Esophagus squamous epithelium (tissue), 4 donors: ENCODE measurements around the gene ATP2B3.

Experiments used
- POLR2A ChIP-seq, 4 donors: fragments of 450-650 bp; IDR thresholded peaks; one replicate each; pipeline ENCODE4 v1.6.1; 2017; ENCODE audit warnings: antibody characterized with exemption in 4 of 4, mild to moderate bottlenecking in 4 of 4, moderate library complexity in 3 of 4
- TF ChIP-seq, protein P1 (sequence below), 6 experiments: fragments of 450-650 bp in 4 of 6; fragments of 200-600 bp in 2 of 6; sonication (generic) in 2 of 6; IDR thresholded peaks; one replicate each; pipeline ENCODE4 v1.5.1; 2016 to 2019; ENCODE audit warnings: antibody characterized with exemption in 6 of 6, mild to moderate bottlenecking in 4 of 6, moderate library complexity in 4 of 6

DNA sequence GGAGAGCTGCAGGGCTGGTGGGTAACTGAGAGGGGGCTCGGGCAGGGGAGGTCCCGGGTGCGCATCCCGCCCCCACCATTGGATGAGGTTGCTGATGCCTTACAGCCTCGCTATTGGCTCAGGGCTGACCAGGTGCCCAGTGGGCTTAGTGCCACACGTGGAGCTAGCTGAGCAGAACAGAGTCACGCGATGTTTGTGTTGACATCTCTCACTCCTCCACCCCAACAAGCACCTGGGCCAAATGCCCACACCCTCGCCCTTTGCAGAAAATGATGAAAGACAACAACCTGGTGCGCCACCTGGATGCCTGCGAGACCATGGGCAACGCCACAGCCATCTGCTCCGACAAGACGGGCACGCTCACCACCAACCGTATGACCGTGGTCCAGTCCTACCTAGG is 31.8 kb downstream of the ATP2B3 start:
- TF ChIP-seq, protein P1, sequence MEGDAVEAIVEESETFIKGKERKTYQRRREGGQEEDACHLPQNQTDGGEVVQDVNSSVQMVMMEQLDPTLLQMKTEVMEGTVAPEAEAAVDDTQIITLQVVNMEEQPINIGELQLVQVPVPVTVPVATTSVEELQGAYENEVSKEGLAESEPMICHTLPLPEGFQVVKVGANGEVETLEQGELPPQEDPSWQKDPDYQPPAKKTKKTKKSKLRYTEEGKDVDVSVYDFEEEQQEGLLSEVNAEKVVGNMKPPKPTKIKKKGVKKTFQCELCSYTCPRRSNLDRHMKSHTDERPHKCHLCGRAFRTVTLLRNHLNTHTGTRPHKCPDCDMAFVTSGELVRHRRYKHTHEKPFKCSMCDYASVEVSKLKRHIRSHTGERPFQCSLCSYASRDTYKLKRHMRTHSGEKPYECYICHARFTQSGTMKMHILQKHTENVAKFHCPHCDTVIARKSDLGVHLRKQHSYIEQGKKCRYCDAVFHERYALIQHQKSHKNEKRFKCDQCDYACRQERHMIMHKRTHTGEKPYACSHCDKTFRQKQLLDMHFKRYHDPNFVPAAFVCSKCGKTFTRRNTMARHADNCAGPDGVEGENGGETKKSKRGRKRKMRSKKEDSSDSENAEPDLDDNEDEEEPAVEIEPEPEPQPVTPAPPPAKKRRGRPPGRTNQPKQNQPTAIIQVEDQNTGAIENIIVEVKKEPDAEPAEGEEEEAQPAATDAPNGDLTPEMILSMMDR (IDR thresholded peaks at IDR 0.05) = no peak
- TF ChIP-seq POLR2A (IDR thresholded peaks at IDR 0.05) = no peak
